GM13976 (cell line): Measurements from ENCODE around the gene ACTR2.
"Not testable (repeated sequence)": the region's sequence is repeated elsewhere in the genome, so short reads cannot be mapped to it uniquely, and the experiment has no call there.

Experiments used
- DNase-seq: peaks from one replicate; pipeline ENCODE4 v3.0.0; 2012; ENCODE audit warnings: low spot score
- in situ Hi-C: fragments of 300-500 bp; cut with MboI; formaldehyde crosslinking; loops from one replicate; pipeline ENCODE4 v1.12.0; 2022; ENCODE audit warnings: low sequenced_read_pairs, mixed read lengths, inconsistent platforms; ENCODE audit not compliant: unreplicated experiment
- TF ChIP-seq, protein P1 (sequence below): IDR thresholded peaks from 2 replicates; pipeline ENCODE4 v1.5.1; 2012; ENCODE audit warnings: borderline replicate concordance, mild to moderate bottlenecking; ENCODE audit not compliant: insufficient read depth; ENCODE audit errors: extremely low read depth, missing control alignments, control extremely low read depth

The ACTR2 gene

DNA sequence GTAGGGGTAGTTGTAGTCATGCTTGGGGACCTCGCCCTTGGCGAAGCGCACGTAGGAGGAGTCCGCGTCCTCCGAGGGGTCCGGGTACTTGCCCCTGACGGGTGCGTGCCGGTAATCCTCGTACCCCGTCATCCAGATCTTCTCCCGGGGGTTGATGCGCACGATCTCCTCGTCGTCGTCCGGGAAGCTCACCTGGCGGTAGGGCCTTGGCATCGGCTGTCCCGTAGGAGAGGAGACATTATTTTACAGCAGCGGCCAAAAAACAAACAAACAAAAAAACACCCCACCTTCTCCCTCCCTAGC lies 86.3 kb downstream of the ACTR2 start:
- DNase-seq = no peak
- TF ChIP-seq, protein P1, sequence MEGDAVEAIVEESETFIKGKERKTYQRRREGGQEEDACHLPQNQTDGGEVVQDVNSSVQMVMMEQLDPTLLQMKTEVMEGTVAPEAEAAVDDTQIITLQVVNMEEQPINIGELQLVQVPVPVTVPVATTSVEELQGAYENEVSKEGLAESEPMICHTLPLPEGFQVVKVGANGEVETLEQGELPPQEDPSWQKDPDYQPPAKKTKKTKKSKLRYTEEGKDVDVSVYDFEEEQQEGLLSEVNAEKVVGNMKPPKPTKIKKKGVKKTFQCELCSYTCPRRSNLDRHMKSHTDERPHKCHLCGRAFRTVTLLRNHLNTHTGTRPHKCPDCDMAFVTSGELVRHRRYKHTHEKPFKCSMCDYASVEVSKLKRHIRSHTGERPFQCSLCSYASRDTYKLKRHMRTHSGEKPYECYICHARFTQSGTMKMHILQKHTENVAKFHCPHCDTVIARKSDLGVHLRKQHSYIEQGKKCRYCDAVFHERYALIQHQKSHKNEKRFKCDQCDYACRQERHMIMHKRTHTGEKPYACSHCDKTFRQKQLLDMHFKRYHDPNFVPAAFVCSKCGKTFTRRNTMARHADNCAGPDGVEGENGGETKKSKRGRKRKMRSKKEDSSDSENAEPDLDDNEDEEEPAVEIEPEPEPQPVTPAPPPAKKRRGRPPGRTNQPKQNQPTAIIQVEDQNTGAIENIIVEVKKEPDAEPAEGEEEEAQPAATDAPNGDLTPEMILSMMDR = no peak
- in situ Hi-C loops = no loop called here

GRCh38 chr2:65314801-65315441 lies 87.3 kb downstream of the ACTR2 start:
- in situ Hi-C loops = no loop called here
- TF ChIP-seq, protein P1 = no peak
- no peak for DNase-seq

GRCh38 chr2:65316072-65316471 lies 88.4 kb downstream of the ACTR2 start:
- DNase-seq = no peak
- TF ChIP-seq, protein P1 = no peak
- in situ Hi-C loops = no loop called here

DNA sequence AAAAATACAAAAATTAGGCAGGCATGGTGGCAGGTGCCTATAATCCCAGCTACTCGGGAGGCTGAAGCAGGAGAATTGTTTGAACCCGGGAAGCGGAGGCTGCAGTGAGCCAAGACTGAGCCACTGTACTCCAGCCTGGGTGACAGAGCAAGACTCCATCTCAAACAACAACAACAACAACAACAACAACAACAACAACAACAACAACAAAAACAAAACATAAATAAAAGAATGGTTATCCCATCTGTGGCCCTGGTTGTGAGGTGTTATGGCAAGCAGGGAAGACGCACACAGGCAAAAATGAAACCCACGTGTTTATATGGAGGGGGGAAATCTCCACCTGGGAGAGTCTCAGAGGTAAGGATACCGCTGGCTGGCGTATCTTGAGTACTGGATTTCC lies 89.7 kb downstream of the ACTR2 start:
- DNase-seq, in situ Hi-C loops: not testable (repeated sequence)

DNA sequence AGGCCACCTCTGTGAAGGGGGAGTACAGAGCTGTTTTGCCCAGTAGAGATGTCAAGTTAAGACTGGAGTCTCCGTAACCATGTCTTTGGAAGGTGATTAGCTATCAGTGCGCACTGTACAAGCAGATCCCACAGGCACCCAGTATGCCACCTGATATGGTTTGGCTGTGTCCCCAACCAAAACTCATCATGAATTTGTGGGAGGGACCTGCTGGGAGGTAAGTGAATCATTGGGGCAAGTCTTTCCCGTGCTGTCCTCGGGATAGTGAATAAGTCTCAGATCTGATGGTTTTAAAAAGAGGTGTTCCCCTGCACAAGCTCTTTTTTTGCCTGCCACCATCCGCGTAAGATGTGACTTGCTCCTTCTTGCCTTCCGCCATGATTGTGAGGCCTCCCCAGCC lies 90.2 kb downstream of the ACTR2 start:
- in situ Hi-C loops = no loop called here
- no peak for DNase-seq
- TF ChIP-seq, protein P1 = no peak

- in situ Hi-C loops = no loop called here
- DNase-seq = no peak
- TF ChIP-seq, protein P1 = no peak
Measured at GRCh38 chr2:65319072-65319673, 91.5 kb downstream of the ACTR2 start.

DNA sequence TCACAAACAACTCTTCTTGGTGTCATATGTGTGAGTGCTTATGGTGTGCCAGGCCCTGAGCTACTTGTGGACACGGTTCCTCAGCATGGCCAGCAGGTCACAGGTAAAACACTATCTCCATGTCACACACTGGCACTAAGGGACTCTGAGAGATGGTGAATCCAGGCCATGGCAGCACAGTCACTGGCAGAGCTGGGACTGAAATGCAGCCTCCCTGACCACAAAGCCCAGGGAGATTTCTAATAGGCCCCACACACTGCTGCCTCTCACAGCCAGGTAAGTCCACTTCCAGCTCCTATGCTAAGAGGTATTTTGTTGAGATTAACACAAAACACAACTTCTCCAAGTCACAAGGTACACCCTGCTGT lies 92.0 kb downstream of the ACTR2 start:
- in situ Hi-C loops = no loop called here
- DNase-seq = no peak
- TF ChIP-seq, protein P1 = no peak
